Measurements from ENCODE around the gene CA10.

The CA10 gene

GRCh38 chr17:52158450-52159042 lies at the start of gene CA10:
TSS of gene CA10 (minus strand) at chr17:52158714.
- no peak for DNase-seq

GRCh38 chr17:52207796-52208195 lies 49.3 kb upstream of the CA10 start:
- DNase-seq, result no peak

GRCh38 chr17:52202520-52203080 lies 44.1 kb upstream of the CA10 start:
- DNase-seq, result no peak

GRCh38 chr17:52201767-52202519 lies 43.4 kb upstream of the CA10 start:
- DNase-seq, result no peak

GRCh38 chr17:52191491-52191890 lies 33.0 kb upstream of the CA10 start:
- no peak for DNase-seq

GRCh38 chr17:52181782-52182181 lies 23.3 kb upstream of the CA10 start:
- no peak for DNase-seq

- DNase-seq, result no peak
Measured at GRCh38 chr17:52178012-52178411, 19.5 kb upstream of the CA10 start.

GRCh38 chr17:52170963-52171572 lies 12.6 kb upstream of the CA10 start:
- no peak for DNase-seq

GRCh38 chr17:52160136-52160567 lies 1.6 kb upstream of the CA10 start:
- DNase-seq, result no peak

- no peak for DNase-seq
Measured at GRCh38 chr17:52159246-52160135, 977 bp upstream of the CA10 start.

GRCh38 chr17:52157603-52158449 lies 688 bp downstream of the CA10 start:
- no peak for DNase-seq

- no peak for DNase-seq
Measured at GRCh38 chr17:52156576-52157570, 1.6 kb downstream of the CA10 start.

GRCh38 chr17:52155301-52155700 lies 3.2 kb downstream of the CA10 start:
- no peak for DNase-seq

- DNase-seq, result no peak
Measured at GRCh38 chr17:52154466-52154865, 4.0 kb downstream of the CA10 start.

GRCh38 chr17:52150935-52151334 lies 7.6 kb downstream of the CA10 start:
- DNase-seq, result no peak

- DNase-seq, result no peak
Measured at GRCh38 chr17:52149626-52150025, 8.9 kb downstream of the CA10 start.

GRCh38 chr17:52148969-52149351 lies 9.6 kb downstream of the CA10 start:
- DNase-seq, result no peak

GRCh38 chr17:52148288-52148968 lies 10.1 kb downstream of the CA10 start:
- DNase-seq, result no peak

GRCh38 chr17:52147872-52148271 lies 10.6 kb downstream of the CA10 start:
- DNase-seq, result no peak

- no peak for DNase-seq
Measured at GRCh38 chr17:52147431-52147830, 11.1 kb downstream of the CA10 start.
